OCI-LY3 (cell line): ENCODE measurements around the gene HSD17B13.

Experiments
- EZH2phosphoT487 ChIP-seq: fragments of 200-600 bp; shearing (Covaris generic); IDR thresholded peaks from 2 replicates; pipeline ENCODE4 v1.6.1; 2018; ENCODE audit warnings: antibody characterized with exemption, mixed run types, low read depth
- TF ChIP-seq, protein P1 (sequence below): fragments of 200-600, 300-600 bp; sonication (generic); IDR thresholded peaks from 2 replicates; pipeline ENCODE4 v1.5.1; 2014; ENCODE audit warnings: antibody characterized with exemption, low read length, low read depth

DNA sequence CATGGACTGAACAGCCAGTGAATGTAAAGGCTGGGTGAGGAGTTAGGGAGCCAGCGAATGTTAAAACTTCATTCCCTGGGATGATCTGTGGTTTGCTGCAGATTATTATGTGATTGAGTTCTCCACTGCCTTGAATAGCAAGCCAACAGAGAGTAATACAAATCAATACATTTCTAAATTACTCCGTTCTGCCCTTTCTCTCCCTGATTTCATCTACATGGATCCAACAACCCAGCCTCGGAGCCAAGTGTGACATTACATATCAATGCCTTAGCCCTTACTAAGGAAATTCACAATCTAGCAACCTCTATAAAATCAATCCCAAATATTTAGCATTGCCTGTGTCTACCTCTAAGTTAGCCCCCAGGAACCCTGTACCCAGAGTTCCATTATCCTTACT is 11.0 kb downstream of the HSD17B13 start:
- TF ChIP-seq, protein P1, sequence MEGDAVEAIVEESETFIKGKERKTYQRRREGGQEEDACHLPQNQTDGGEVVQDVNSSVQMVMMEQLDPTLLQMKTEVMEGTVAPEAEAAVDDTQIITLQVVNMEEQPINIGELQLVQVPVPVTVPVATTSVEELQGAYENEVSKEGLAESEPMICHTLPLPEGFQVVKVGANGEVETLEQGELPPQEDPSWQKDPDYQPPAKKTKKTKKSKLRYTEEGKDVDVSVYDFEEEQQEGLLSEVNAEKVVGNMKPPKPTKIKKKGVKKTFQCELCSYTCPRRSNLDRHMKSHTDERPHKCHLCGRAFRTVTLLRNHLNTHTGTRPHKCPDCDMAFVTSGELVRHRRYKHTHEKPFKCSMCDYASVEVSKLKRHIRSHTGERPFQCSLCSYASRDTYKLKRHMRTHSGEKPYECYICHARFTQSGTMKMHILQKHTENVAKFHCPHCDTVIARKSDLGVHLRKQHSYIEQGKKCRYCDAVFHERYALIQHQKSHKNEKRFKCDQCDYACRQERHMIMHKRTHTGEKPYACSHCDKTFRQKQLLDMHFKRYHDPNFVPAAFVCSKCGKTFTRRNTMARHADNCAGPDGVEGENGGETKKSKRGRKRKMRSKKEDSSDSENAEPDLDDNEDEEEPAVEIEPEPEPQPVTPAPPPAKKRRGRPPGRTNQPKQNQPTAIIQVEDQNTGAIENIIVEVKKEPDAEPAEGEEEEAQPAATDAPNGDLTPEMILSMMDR: no peak
- TF ChIP-seq EZH2phosphoT487: no peak
